ENCODE measurements around the gene TRMT44.
"Not testable (repeated sequence)": the region's sequence is repeated elsewhere in the genome, so short reads cannot be mapped to it uniquely, and the experiment has no call there.

TRMT44 gene

DNA sequence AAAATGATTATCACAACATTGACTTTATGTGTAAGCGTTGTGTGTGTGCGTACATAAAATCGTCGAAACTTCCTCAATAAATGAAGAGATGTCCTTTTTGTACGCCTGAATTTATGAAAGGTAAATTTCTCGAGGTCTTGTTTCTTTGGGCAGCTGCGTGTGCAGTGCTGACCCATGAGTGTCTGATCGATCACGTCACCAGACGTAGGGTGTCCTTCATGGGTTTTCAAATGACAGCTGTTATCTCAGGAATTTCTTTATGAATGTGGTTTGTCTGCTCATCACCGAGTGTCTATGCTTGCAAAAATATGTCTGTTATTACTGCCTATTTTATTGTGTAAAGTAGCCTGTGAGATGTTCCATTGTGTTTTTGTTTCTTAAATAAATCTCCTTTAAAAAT lies 71.9 kb downstream of the TRMT44 start:
- DNase-seq, result no peak

DNA sequence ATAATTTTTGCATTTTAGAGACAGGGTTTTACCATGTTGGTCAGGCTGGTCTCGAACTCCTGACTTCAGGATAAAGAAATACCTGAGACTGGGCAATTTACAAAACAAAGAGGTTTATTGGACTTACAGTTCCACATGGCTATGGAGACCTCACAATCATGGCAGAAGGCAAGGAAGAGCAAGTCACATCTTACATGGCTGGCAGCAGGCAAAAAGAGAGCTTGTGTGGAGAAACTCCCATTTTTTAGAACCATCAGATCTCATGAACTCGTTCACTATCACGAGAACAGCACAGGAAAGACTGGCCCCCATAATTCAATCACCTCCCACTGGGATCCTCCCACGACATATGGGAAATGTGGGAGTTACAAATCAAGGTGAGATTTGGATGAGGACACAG lies 72.5 kb downstream of the TRMT44 start:
- not testable (repeated sequence) for DNase-seq

DNA sequence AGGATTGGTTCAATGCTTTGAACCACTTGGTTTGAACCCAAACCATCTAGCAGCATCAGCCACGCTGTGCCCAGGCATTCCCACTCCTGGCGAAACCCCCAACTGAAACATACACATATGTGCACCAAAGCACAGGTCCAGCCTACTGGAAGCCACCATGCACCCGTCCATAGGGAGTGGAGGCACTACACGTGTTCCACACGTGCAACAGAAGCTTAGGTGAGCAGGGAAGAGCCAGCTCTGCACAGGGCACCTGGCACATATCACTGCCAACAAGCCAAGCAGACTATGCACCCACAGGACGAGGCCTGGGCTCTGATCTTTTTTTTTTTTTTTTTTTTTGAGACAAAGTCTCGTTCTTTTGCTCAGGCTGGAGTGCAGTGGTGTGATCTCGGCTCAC lies 73.4 kb downstream of the TRMT44 start:
- DNase-seq, result no peak

- no peak for DNase-seq
Observed at GRCh38 chr4:8514391-8514790, 73.8 kb downstream of the TRMT44 start.

DNA sequence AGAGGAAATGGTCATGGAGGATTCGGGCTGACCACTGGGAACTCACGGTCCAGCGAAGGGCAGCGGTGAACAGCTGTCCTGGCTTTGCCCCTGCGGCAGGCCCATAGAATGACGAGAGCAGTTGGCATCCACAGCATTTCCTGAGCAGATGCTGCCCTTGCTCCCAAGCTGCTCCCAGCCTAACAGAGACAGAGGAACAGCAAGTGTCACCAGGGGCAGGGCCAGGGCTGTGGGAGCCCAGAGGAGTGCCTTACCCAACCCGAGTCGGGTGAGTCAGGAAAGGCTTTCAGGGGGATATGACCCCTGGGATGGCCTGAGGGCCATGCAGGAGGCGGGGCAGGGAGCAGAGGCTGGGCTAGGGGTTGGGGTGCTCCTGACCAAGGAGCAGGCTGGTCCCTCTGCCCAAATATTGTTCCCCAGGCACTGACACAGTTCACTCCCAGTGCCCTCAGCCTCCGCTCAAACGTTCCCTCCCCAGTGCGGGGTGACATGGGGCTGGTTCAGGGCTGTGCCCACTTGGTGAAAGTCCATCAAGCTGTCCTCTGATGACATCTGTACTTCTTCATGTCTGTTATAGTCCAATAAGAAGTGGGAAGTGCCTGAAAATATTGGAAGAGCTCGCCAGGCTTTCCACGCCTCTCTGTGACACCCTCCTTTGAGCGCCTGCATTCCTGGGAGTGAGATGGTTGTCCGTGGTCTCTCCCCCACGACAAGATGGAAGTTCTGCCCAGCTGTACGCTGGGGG lies 74.9 kb downstream of the TRMT44 start:
- no peak for DNase-seq

DNA sequence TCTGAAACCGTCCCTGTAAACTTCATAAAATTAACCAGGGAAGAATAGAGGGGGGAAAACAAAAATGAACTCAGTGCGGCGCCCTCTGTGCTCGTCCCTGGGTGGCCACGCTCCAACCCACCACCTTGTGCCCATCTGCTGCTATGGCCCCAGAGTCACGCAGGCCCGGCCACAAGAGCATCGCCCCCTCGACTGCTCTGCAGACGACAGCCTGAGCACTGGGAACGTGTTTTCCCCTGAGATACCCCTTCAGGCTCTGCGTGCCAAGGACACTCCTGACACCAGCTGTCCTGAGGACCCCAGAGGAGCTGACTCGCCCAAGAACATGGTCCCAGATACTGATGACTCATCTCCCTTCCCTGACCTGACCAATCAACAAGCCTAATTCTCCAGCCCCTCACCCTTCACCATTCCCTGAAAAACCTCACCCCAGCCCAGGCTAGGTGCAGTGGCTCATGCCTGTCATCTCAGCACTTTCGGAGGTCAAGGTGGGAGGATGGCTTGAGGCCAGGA lies 75.5 kb downstream of the TRMT44 start:
- DNase-seq, result no peak

DNA sequence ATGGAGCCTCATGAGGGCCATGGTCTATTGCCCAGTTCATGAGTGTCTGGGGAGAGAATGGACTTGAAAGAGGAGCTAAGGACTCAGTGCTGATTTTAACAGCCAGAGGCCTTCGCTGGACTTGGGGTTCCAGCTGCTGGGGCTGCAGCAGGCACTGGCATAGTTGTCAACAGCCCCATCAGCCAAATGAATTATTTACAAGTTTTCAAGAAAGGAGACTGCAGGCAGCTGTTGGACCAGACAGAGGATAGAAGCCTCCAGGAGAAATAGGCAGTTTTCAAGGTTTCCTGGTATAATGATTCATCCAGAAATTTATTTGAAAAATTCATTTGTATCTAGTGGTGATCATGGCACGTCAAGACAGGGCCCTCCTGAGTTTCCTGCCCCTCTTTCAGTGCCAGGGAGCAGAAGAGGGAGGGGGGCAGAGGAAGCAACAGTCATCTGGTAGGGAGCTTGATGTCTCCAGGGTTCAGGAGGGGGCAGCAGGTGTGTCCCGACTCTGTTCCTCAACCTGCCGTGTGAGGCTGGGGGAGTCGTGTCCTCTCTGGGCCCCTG lies 76.5 kb downstream of the TRMT44 start:
- DNase-seq, result no peak

DNA sequence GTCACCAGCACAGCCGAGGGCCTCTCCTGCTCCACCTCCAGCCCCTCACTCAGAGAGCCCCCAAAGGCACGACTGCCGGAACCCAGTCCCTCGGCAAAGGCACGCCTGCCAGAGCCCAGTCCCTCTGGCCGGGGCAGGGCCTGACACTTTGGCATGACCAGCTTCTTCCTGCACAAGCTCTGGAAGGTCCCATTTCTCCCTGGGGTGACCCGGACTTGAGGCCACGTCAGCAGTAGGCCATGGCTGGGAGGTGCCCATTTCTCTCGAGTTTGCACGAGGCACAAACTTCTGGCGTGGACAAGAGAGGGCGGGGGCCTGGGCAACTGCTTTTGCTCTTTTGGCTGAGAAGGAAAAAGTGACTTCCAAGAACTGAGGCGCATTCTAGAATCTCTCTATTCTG lies 77.4 kb downstream of the TRMT44 start:
- no peak for DNase-seq

GRCh38 chr4:8522160-8523120 lies 81.9 kb downstream of the TRMT44 start:
- DNase-seq, result no peak

DNA sequence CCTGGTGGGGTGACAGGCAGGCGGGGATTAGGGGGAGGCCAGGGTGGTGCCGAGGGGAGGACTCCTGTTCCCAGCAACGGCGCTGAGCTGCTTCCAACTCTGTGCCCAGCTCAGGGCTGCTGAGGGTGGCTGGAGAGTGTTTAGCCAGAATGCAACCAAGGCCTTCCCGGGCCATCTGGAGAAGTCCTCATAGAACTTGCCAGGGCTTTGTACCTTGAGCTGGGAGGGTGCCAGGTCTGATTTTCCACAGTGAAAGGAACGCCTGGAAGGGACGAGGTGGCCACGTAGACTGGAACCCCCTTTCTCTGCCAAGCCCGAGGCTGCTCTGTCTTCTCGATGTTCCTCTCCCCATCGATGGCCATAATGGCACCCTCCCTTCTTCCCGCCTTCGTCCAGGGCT lies 82.6 kb downstream of the TRMT44 start:
- no peak for DNase-seq

- DNase-seq, result no peak
Observed at GRCh38 chr4:8523766-8524165, 83.2 kb downstream of the TRMT44 start.

DNA sequence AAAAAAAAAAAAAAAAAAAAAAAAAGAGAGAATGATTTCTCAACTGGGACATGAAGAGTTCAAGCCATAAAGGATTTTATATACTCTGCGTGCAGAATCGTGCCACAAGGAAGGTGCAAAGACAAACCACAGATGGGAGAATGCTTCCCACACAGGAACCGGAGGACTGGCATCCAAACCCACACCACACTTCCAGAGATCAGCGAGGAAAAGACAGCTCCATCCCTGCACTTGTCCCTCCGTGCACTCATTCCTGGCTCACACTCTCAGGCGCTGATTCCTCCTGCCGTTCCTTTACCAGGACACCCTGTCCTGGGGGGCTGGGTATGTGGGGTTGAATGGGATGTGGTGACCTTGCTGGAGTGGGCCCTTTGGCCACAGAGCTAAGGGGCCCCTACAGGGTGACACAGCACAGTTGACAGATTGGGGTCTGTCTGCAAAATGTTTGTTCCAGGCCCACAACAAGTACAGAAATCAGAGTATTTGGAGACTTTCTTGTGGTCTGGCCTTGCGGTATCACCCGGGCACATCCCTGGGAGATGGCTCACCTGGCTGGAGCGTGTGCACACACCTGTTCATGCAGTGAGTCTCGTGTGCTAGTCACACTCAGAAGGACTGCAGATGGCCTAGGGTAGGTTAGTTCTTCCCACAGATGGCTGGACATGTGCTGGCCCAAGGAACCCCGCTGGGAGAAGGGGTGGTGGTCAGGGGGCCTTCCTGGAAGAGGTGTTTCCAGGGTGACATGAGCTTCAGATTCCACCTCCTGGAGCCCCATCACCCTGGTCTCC lies 84.2 kb downstream of the TRMT44 start:
- DNase-seq, result no peak

GRCh38 chr4:8525383-8526120 lies 85.0 kb downstream of the TRMT44 start:
- no peak for DNase-seq

Measured in right kidney (tissue), 1 donor.